H9 (cell line): ENCODE data around the gene TBX1. TPM values are rescaled to one million over a fixed set of nuclear protein-coding genes. Genes with fewer than 3 reads are reported as not detected.
A peak's percentile ranks its signal among the peaks of the same experiment; 100 is the strongest.

Experiments
- DNase-seq: peaks from one replicate; pipeline ENCODE4 v3.0.0-alpha.2; 2017
- H2AFZ ChIP-seq: one replicate; pipeline ENCODE4 v1.6.1; 2013; ENCODE audit warnings: mild to moderate bottlenecking, low read length, control low read depth, moderate library complexity
- H2AK5ac ChIP-seq: 2 replicates; pipeline ENCODE4 v1.6.1; 2013; ENCODE audit warnings: low read length, control low read depth, mixed read lengths; ENCODE audit not compliant: insufficient read length
- H2BK120ac ChIP-seq: one replicate; pipeline ENCODE4 v1.6.1; 2013; ENCODE audit warnings: low read depth, mild to moderate bottlenecking, low read length, control low read depth, inconsistent platforms; ENCODE audit not compliant: poor library complexity, severe bottlenecking
- H2BK12ac ChIP-seq: 2 replicates; pipeline ENCODE4 v1.6.1; 2013; ENCODE audit warnings: low read length, control low read depth, mixed read lengths, low read depth; ENCODE audit not compliant: insufficient read length
- H2BK15ac ChIP-seq: 2 replicates; pipeline ENCODE4 v1.6.1; 2013; ENCODE audit warnings: low read depth, low read length, control low read depth
- H2BK20ac ChIP-seq: one replicate; pipeline ENCODE4 v1.6.1; 2013; ENCODE audit warnings: low read depth, mild to moderate bottlenecking, low read length, control low read depth, inconsistent platforms; ENCODE audit not compliant: poor library complexity, severe bottlenecking
- H2BK5ac ChIP-seq: 2 replicates; pipeline ENCODE4 v1.6.1; 2013; ENCODE audit warnings: low read length, control low read depth, mixed read lengths; ENCODE audit not compliant: insufficient read length
- H3K14ac ChIP-seq: 2 replicates; pipeline ENCODE4 v1.6.1; 2013; ENCODE audit warnings: low read length, control low read depth; ENCODE audit not compliant: insufficient read depth
- H3K18ac ChIP-seq: 2 replicates; pipeline ENCODE4 v1.6.1; 2013; ENCODE audit warnings: low read depth, mild to moderate bottlenecking, mixed read lengths, low read length, control low read depth; ENCODE audit not compliant: insufficient read length
- H3K23ac ChIP-seq: 2 replicates; pipeline ENCODE4 v1.6.1; 2013; ENCODE audit warnings: low read length, control low read depth, mixed read lengths, low read depth; ENCODE audit not compliant: insufficient read length
- H3K23me2 ChIP-seq: 2 replicates; pipeline ENCODE4 v1.6.1; 2013; ENCODE audit warnings: low read depth, mild to moderate bottlenecking, mixed read lengths, low read length, control low read depth; ENCODE audit not compliant: insufficient read length, poor library complexity, severe bottlenecking
- H3K27ac ChIP-seq: 2 replicates; pipeline ENCODE4 v1.5.1; 2013; ENCODE audit warnings: low read length, control low read depth, mixed read lengths, low read depth; ENCODE audit not compliant: insufficient read length
- H3K27me3 ChIP-seq: 2 replicates; pipeline ENCODE4 v1.6.1; 2013; ENCODE audit warnings: low read length, control low read depth, inconsistent platforms; ENCODE audit not compliant: insufficient read depth
- H3K4ac ChIP-seq: 2 replicates; pipeline ENCODE4 v1.6.1; 2013; ENCODE audit warnings: low read depth, mild to moderate bottlenecking, control low read depth, inconsistent platforms, low read length, moderate library complexity
- H3K4me1 ChIP-seq: 2 replicates; pipeline ENCODE4 v1.6.1; 2013; ENCODE audit warnings: low read length, control low read depth, inconsistent platforms; ENCODE audit not compliant: insufficient read depth
- H3K4me2 ChIP-seq: 2 replicates; pipeline ENCODE4 v1.6.1; 2013; ENCODE audit warnings: low read length, control low read depth, mixed read lengths; ENCODE audit not compliant: insufficient read length, insufficient read depth
- H3K56ac ChIP-seq: 2 replicates; pipeline ENCODE4 v1.6.1; 2013; ENCODE audit warnings: low read depth, mild to moderate bottlenecking, mixed read lengths, low read length, control low read depth; ENCODE audit not compliant: insufficient read length
- H3K79me1 ChIP-seq: 2 replicates; pipeline ENCODE4 v1.6.1; 2013; ENCODE audit warnings: low read depth, mild to moderate bottlenecking, moderate library complexity, low read length, control low read depth, inconsistent platforms; ENCODE audit not compliant: insufficient read depth, poor library complexity, severe bottlenecking
- H3K79me2 ChIP-seq: 2 replicates; pipeline ENCODE4 v1.6.1; 2013; ENCODE audit warnings: low read length, control low read depth, inconsistent platforms; ENCODE audit not compliant: insufficient read depth
- H3K9ac ChIP-seq: 2 replicates; pipeline ENCODE4 v1.6.1; 2013; ENCODE audit warnings: low read length, control low read depth, mixed read lengths; ENCODE audit not compliant: insufficient read length; ENCODE audit errors: extremely low read depth
- H3K9me3 ChIP-seq: one replicate; pipeline ENCODE4 v1.6.1; 2013; ENCODE audit warnings: low read depth, low read length, inconsistent platforms; ENCODE audit not compliant: control insufficient read depth
- H3T11ph ChIP-seq: one replicate; pipeline ENCODE4 v1.6.1; 2013; ENCODE audit warnings: mild to moderate bottlenecking, low read length, control low read depth, inconsistent platforms
- H4K20me1 ChIP-seq: one replicate; pipeline ENCODE4 v1.6.1; 2013; ENCODE audit not compliant: control insufficient read depth, insufficient read length, insufficient read depth
- H4K5ac ChIP-seq: 2 replicates; pipeline ENCODE4 v1.6.1; 2013; ENCODE audit warnings: low read depth, mild to moderate bottlenecking, mixed read lengths, low read length, control low read depth; ENCODE audit not compliant: insufficient read length
- H4K8ac ChIP-seq: replicated peaks from 2 replicates; pipeline ENCODE4 v1.6.1; 2013; ENCODE audit warnings: low read length, control low read depth, mixed read lengths, low read depth; ENCODE audit not compliant: insufficient read length
- H4K91ac ChIP-seq: 2 replicates; pipeline ENCODE4 v1.6.1; 2013; ENCODE audit warnings: low read depth, mild to moderate bottlenecking, moderate library complexity, mixed read lengths, low read length, control low read depth; ENCODE audit not compliant: insufficient read length
- H3K27ac Mint-ChIP-seq, 3 experiments: 2 replicates in 2 of 3; 3 replicates in 1 of 3; pipeline ENCODE4 v1.8.0; 2020 to 2021; ENCODE audit warnings: mixed read lengths in 3 of 3, mild to moderate bottlenecking in 1 of 3, moderate library complexity in 1 of 3
- H3K27me3 Mint-ChIP-seq: 2 replicates; pipeline ENCODE4 v1.8.0; 2021; ENCODE audit warnings: low read depth, mild to moderate bottlenecking, moderate library complexity, mixed read lengths
- H3K36me3 Mint-ChIP-seq, 3 experiments: 2 replicates in 2 of 3; 3 replicates in 1 of 3; pipeline ENCODE4 v1.8.0; 2020 to 2021; ENCODE audit warnings: low read depth in 3 of 3, mixed read lengths in 3 of 3; ENCODE audit not compliant: insufficient read depth in 1 of 3
- H3K4me1 Mint-ChIP-seq, 2 experiments: 2 replicates each; pipeline ENCODE4 v1.8.0; 2020; ENCODE audit warnings: mixed read lengths in 2 of 2
- H3K4me3 Mint-ChIP-seq, 2 experiments: 2 replicates in 1 of 2; 3 replicates in 1 of 2; pipeline ENCODE4 v1.8.0; 2020 to 2021; ENCODE audit warnings: mild to moderate bottlenecking in 2 of 2, mixed read lengths in 2 of 2, moderate library complexity in 1 of 2
- H3K9me3 Mint-ChIP-seq, 2 experiments: 2 replicates in 1 of 2; 3 replicates in 1 of 2; pipeline ENCODE4 v1.8.0; 2020; ENCODE audit warnings: mild to moderate bottlenecking in 2 of 2, mixed read lengths in 2 of 2, moderate library complexity in 1 of 2
- CTCF ChIP-seq: fragments of 200-600 bp; sonication (generic); conservative IDR thresholded peaks from 3 replicates; pipeline ENCODE4 v1.8.0; 2021; ENCODE audit warnings: antibody characterized with exemption, mild to moderate bottlenecking
- WGBS: extraction: QIAGEN DNeasy Blood & Tissue Kit; methylation state at CpG from one replicate; pipeline ENCODE4 v1.1.7; 2013; ENCODE audit warnings: missing lambda C conversion rate, low lambda C conversion rate, mixed read lengths; ENCODE audit not compliant: insufficient read length; ENCODE audit errors: extremely low coverage; 5-methylcytosine and 5-hydroxymethylcytosine counted together
- total RNA-seq: library from RNA; stranded (reverse); gene quantifications from 2 replicates; pipeline ENCODE4 v1.2.1, GENCODE V29; 2021

The TBX1 gene
- total RNA-seq, 1 experiment from 2014 or later: 2.2 TPM

GRCh38 chr22:19721330-19722177 lies 39.0 kb upstream of the TBX1 start:
- no CpG with 5 or more reads among the region's 44 CpGs for WGBS
- peaks cover 6 to 19% of the 10 kb centered on the region in 2 experiments; a peak in 4 of 5 replicates for H3K9me3 Mint-ChIP-seq
- H3K4me2 ChIP-seq: peak overlapping the region; percentile 48
- H3K27me3 Mint-ChIP-seq: peaks cover 81% of the 10 kb centered on the region
- no peak overlapping the region for H3K56ac ChIP-seq
- H3K23ac ChIP-seq: no peak overlapping the region
- DNase-seq: no peak
- no peak overlapping the region for H2BK120ac ChIP-seq
- H2BK20ac ChIP-seq: no peak overlapping the region
- no peak overlapping the region for H2AFZ ChIP-seq
- peaks cover 2% of the 10 kb centered on the region; the same call in 1 of the 2 replicates for H3K4me1 ChIP-seq
- H3K79me2 ChIP-seq: no peaks in the 10 kb centered on the region
- no peak overlapping the region for H3T11ph ChIP-seq
- H2AK5ac ChIP-seq: no peak overlapping the region
- H2BK5ac ChIP-seq: no peak overlapping the region
- no peak overlapping the region for H4K91ac ChIP-seq
- no peak overlapping the region for H4K5ac ChIP-seq
- peaks cover 10% of the 10 kb centered on the region for H3K23me2 ChIP-seq
- peaks cover 67% of the 10 kb centered on the region; the same call in 1 of the 2 replicates for H3K27me3 ChIP-seq
- H4K20me1 ChIP-seq: peaks cover 4% of the 10 kb centered on the region
- H3K36me3 Mint-ChIP-seq: peaks cover 7 to 18% (median 14%) of the 10 kb centered on the region in 3 experiments; a peak in 6 of 7 replicates
- peaks cover 17 to 32% of the 10 kb centered on the region in 2 experiments for H3K4me1 Mint-ChIP-seq
- H2BK12ac ChIP-seq: no peak overlapping the region
- no peaks in the 10 kb centered on the region for H3K79me1 ChIP-seq
- no peak for TF ChIP-seq CTCF
- H3K27ac Mint-ChIP-seq: no peak overlapping the region
- H3K27ac ChIP-seq: no peak overlapping the region
- peak overlapping the region in 1 of 2 experiments; percentile 77; a peak in 3 of 5 replicates for H3K4me3 Mint-ChIP-seq
- no peak overlapping the region for H3K4ac ChIP-seq
- no peak overlapping the region for H4K8ac ChIP-seq
- no peak overlapping the region for H3K14ac ChIP-seq
- H3K9ac ChIP-seq: no peak overlapping the region
- no peaks in the 10 kb centered on the region for H3K9me3 ChIP-seq
- no peak overlapping the region for H3K18ac ChIP-seq
- H2BK15ac ChIP-seq: no peak overlapping the region
